ENCODE results near the gene ACAP3. TPM values are rescaled to one million over a fixed set of nuclear protein-coding genes. Genes with fewer than 3 reads are reported as not detected.
"Not testable (repeated sequence)": the region's sequence is repeated elsewhere in the genome, so short reads cannot be mapped to it uniquely, and the experiment has no call there.

The ACAP3 gene
- total RNA-seq, 6 experiments from 2014 or later: 39.4 to 50.8 (median 42.6) TPM

GRCh38 chr1:1250786-1251284, 56.9 kb downstream of the ACAP3 start:
- Mint-ChIP-seq H3K4me1 (ENCODE audit: low read depth) (no peaks in the 10 kb centered on the region), H3K27ac (peak overlapping the region; percentile 58; the same call in 1 of the 2 replicates), H3K4me3 (no peak overlapping the region)

GRCh38 chr1:1248009-1248913, 59.5 kb downstream of the ACAP3 start:
- H3K4me3 Mint-ChIP-seq; H3K36me3 Mint-ChIP-seq (ENCODE audit: low read depth); DNase-seq; H3K4me1 Mint-ChIP-seq (ENCODE audit: low read depth); H3K9me3 Mint-ChIP-seq; H3K27me3 Mint-ChIP-seq (ENCODE audit: insufficient read depth); H3K27ac Mint-ChIP-seq: not testable (repeated sequence)

More at GRCh38 chr1:1250786-1251284, 56.9 kb downstream of the ACAP3 start:
- TF ChIP-seq CTCF (IDR thresholded peaks at IDR 0.05): no peak
- DNase-seq: no peak
- Mint-ChIP-seq H3K36me3 (ENCODE audit: low read depth) (peaks cover 20% of the 10 kb centered on the region), H3K27me3 (ENCODE audit: insufficient read depth) (peaks cover 2% of the 10 kb centered on the region), H3K9me3 (no peaks in the 10 kb centered on the region)

- Mint-ChIP-seq H3K27ac (no peak overlapping the region), H3K4me3 (no peak overlapping the region), H3K36me3 (ENCODE audit: low read depth) (peaks cover under 1% of the 10 kb centered on the region; the same call in 1 of the 2 replicates), H3K27me3 (ENCODE audit: insufficient read depth) (peaks cover 2% of the 10 kb centered on the region; the same call in 1 of the 2 replicates), H3K4me1 (ENCODE audit: low read depth) (no peaks in the 10 kb centered on the region), H3K9me3 (no peaks in the 10 kb centered on the region)
- no peak for TF ChIP-seq CTCF (IDR thresholded peaks at IDR 0.05)
- no peak for DNase-seq
Measured at GRCh38 chr1:1247341-1247913, 60.3 kb downstream of the ACAP3 start.

- DNase-seq: no peak
- Mint-ChIP-seq H3K4me3 (no peak within 1 kb of the TSS), H3K27me3 (ENCODE audit: insufficient read depth) (peaks cover 2% of the 10 kb centered on the region; the same call in 1 of the 2 replicates), H3K27ac (no peak within 1 kb of the TSS), H3K4me1 (ENCODE audit: low read depth) (no peaks in the 10 kb centered on the region), H3K9me3 (no peaks in the 10 kb centered on the region), H3K36me3 (ENCODE audit: low read depth) (no peaks in the 10 kb centered on the region)
- no peak for TF ChIP-seq CTCF (IDR thresholded peaks at IDR 0.05)
Measured at GRCh38 chr1:1246577-1247340, 61.0 kb downstream of the ACAP3 start, which contains the start of gene C1QTNF12. TSS of gene C1QTNF12 (minus strand) at chr1:1246722. CDS start at chr1:1246690, 32 bp downstream.

GRCh38 chr1:1245817-1246576, 61.7 kb downstream of the ACAP3 start:
- no peak for DNase-seq
- Mint-ChIP-seq H3K9me3 (no peaks in the 10 kb centered on the region), H3K4me3 (no peak overlapping the region), H3K36me3 (ENCODE audit: low read depth) (no peaks in the 10 kb centered on the region), H3K27me3 (ENCODE audit: insufficient read depth) (peaks cover under 1% of the 10 kb centered on the region; the same call in 1 of the 2 replicates), H3K4me1 (ENCODE audit: low read depth) (no peaks in the 10 kb centered on the region), H3K27ac (no peak overlapping the region)
- no peak for TF ChIP-seq CTCF (IDR thresholded peaks at IDR 0.05)
